Upper lobe of right lung (tissue), 1 donor: ENCODE data around the gene ZFP64. TPM values are rescaled to one million over a fixed set of nuclear protein-coding genes. Genes with fewer than 3 reads are reported as not detected.
A peak's percentile ranks its signal among the peaks of the same experiment; 100 is the strongest.

ENCODE experiments used
- ATAC-seq: fragments of 200-7000 bp; cut with Tn5 transposase; one replicate; pipeline ENCODE4 v1.9.1; 2020; ENCODE audit warnings: mild to moderate bottlenecking, moderate library complexity
- DNase-seq: peaks from one replicate; pipeline ENCODE4 v3.0.0-alpha.2; 2020
- H3K27ac ChIP-seq: fragments of 200-600 bp; one replicate; pipeline ENCODE4 v1.8.0; 2022
- H3K27me3 ChIP-seq: fragments of 200-600 bp; one replicate; pipeline ENCODE4 v1.8.0; 2022; ENCODE audit warnings: mild to moderate bottlenecking
- H3K36me3 ChIP-seq: fragments of 200-600 bp; one replicate; pipeline ENCODE4 v1.8.0; 2022
- H3K4me1 ChIP-seq: fragments of 200-600 bp; one replicate; pipeline ENCODE4 v1.8.0; 2022
- H3K4me3 ChIP-seq: fragments of 200-600 bp; one replicate; pipeline ENCODE4 v1.8.0; 2022; ENCODE audit warnings: mild to moderate bottlenecking
- H3K9me3 ChIP-seq: fragments of 200-600 bp; one replicate; pipeline ENCODE4 v1.8.0; 2022
- intact Hi-C: fragments of 100-400 bp; cut with DNase I; formaldehyde crosslinking; loops from one replicate; pipeline ENCODE4 v1.11.0; 2022
- total RNA-seq: library from RNA; stranded (reverse); fragmentation: NEBNext Ultra II Directional; extraction: Animal tissue kit (Norgen Biotek cat#: 25700); gene quantifications from one replicate; pipeline ENCODE4 v1.2.1, GENCODE V29; 2021
- TF ChIP-seq, protein P1 (sequence below): fragments of 200-600 bp; IDR thresholded peaks from one replicate; pipeline ENCODE4 v1.8.0; 2022; ENCODE audit warnings: antibody characterized with exemption
- donor health status: DM: no; HTN: yes; CAD: no; lungs with severe emphysema.

Gene ZFP64
- total RNA-seq, 1 donor from 2014 or later = 10.4 TPM

DNA sequence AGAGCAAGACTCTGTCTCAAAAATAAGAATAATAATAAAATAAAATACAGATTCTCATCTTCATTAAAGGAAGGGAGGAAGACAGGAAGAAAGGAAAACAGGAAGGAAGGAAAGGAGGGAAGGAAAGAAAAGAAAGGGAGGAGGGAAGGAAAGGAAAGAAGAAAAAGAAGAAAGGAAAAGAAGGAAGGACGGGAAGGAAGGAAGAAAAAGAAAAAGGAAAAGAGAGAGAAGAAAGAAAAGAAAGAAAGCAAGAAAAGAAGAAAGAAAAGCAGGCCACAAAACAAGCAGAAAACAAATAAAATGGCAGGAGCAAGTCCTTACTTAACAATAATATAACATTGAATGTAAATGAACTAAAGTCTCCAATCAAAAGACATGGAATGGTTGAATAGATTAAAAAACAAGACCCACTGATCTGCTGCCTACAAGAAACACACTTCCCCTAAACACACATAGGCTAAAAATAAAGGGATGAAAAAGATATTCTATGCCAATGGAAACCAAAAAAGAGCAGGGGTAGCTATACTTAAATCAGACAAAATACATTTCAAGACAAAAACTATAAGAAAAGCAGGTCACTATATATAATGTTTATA, 60.4 kb downstream of the ZFP64 start:
- TF ChIP-seq, protein P1, sequence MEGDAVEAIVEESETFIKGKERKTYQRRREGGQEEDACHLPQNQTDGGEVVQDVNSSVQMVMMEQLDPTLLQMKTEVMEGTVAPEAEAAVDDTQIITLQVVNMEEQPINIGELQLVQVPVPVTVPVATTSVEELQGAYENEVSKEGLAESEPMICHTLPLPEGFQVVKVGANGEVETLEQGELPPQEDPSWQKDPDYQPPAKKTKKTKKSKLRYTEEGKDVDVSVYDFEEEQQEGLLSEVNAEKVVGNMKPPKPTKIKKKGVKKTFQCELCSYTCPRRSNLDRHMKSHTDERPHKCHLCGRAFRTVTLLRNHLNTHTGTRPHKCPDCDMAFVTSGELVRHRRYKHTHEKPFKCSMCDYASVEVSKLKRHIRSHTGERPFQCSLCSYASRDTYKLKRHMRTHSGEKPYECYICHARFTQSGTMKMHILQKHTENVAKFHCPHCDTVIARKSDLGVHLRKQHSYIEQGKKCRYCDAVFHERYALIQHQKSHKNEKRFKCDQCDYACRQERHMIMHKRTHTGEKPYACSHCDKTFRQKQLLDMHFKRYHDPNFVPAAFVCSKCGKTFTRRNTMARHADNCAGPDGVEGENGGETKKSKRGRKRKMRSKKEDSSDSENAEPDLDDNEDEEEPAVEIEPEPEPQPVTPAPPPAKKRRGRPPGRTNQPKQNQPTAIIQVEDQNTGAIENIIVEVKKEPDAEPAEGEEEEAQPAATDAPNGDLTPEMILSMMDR = no peak
- ATAC-seq (no peak), DNase-seq (no peak)
- Histone ChIP-seq H3K9me3 (no peaks in the 10 kb centered on the region), H3K36me3 (no peaks in the 10 kb centered on the region), H3K27me3 (no peaks in the 10 kb centered on the region), H3K27ac (no peak overlapping the region), H3K4me3 (no peak overlapping the region), H3K4me1 (no peaks in the 10 kb centered on the region)
- intact Hi-C loops = no loop called here

DNA sequence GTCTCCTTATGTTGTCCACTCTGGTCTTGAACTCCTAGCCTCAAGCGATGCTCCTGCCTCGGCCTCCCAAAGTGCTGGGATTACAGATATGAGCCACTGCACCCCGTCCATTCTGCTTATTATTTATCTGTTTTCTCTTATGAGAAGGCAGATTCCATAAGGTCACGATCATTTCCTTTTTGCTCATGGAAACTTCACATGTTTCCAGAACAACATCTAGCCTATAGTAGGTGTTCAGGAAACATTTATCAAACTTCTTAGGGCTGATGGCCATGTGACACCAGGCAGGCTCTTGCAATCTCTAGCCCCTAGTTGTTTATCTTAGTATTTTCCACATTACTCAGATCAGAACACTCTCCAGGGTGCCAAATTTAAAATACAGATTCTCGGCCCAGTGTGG, 61.2 kb downstream of the ZFP64 start:
- TF ChIP-seq, protein P1 = no peak
- no peaks in the 10 kb centered on the region for H3K27me3 ChIP-seq
- DNase-seq (no peak), ATAC-seq (no peak)
- H3K4me3 ChIP-seq = no peak overlapping the region
- H3K9me3 ChIP-seq = no peaks in the 10 kb centered on the region
- intact Hi-C loops = no loop called here
- H3K27ac ChIP-seq = no peak overlapping the region
- no peaks in the 10 kb centered on the region for H3K36me3 ChIP-seq
- no peaks in the 10 kb centered on the region for H3K4me1 ChIP-seq

DNA sequence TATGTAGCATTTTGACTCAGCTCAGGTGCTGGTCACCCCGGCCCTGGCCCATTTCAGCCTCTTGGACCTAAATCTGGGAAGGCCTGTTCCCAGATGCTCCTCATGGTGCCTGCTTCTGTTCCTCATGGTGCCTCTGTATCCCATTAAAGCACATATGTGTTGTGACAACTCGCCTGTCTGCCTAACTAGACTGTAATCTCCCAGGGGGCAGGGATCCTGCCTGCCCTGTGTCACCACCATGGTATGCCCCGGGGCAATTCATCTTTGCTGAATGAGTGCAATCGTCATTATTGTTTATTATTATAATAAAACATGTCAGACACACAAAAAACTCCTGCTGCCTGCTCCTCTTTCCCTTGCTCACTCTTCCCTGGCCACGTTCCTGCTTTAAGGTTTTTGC, 62.0 kb downstream of the ZFP64 start:
- no peak overlapping the region for H3K4me3 ChIP-seq
- H3K36me3 ChIP-seq = no peaks in the 10 kb centered on the region
- H3K4me1 ChIP-seq = no peaks in the 10 kb centered on the region
- TF ChIP-seq, protein P1 = no peak
- DNase-seq = no peak
- no peak for ATAC-seq
- no peak overlapping the region for H3K27ac ChIP-seq
- H3K27me3 ChIP-seq = no peaks in the 10 kb centered on the region
- intact Hi-C loops = no loop called here
- H3K9me3 ChIP-seq = no peaks in the 10 kb centered on the region

DNA sequence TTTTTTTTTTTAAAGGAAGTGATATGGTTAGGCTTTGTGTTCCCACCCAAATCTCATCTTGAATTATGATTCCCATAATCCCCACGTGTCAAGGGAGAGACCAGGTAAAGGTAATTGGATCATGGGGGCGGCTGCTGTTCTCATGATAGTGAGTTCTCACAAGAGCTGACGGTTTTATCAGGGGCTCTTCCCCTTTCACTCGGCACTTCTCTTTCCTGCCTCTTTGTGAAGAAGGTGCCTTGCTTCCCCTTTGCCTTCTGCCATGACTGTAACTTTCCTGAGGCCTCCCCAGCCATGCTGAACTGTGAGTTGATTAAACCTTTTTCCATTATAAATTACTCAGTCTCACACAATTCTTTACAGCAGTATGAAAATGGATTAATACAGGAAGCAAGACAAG, 64.3 kb downstream of the ZFP64 start:
- TF ChIP-seq, protein P1 = no peak
- H3K9me3 ChIP-seq = no peaks in the 10 kb centered on the region
- no peak overlapping the region for H3K4me3 ChIP-seq
- H3K4me1 ChIP-seq = no peaks in the 10 kb centered on the region
- ATAC-seq (peak; percentile 38), DNase-seq (no peak)
- no peak overlapping the region for H3K27ac ChIP-seq
- H3K36me3 ChIP-seq = no peaks in the 10 kb centered on the region
- no peaks in the 10 kb centered on the region for H3K27me3 ChIP-seq
- intact Hi-C loops = no loop called here

DNA sequence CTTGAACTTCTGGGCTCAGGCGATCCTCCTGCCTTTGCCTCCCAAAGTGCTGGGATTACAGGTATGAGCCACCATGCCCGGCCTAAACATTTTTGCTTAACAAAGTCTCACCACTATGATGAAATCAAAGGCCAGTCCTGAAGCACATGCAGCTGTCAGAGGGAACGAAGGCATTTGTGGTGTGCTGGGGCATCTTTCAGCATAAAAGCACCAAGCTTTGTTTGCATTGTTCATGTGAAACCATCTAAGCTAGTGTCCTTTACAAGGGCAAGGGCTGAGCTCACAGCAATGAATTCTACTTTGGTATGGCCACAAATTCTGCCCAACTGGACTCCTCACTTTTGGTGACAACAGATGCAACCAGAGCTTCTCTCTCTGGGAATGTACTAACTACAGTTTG, 66.8 kb downstream of the ZFP64 start:
- TF ChIP-seq, protein P1 = no peak
- Histone ChIP-seq H3K4me3 (no peak overlapping the region), H3K36me3 (no peaks in the 10 kb centered on the region), H3K27me3 (no peaks in the 10 kb centered on the region), H3K4me1 (no peaks in the 10 kb centered on the region), H3K9me3 (no peaks in the 10 kb centered on the region), H3K27ac (no peak overlapping the region)
- DNase-seq (no peak), ATAC-seq (no peak)
- intact Hi-C loops = no loop called here

DNA sequence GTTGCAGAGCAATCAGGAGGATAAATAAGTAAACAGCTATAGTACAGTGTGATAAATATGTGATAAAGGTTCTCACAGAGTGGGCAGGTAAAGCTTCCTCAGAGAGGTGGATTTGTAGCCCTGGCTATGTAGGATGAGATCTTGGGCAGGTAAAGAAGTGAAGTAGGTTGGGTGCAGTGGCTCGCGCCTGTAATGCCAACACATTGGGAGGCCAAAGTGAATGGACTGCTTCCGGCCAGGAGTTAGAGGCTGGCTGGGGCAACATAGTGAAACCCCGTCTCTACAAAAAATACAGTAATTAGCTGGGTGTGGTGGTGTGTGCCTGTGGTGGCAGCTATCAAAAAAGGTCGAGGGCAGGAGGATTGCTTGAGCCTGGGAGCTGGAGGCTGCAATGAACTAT, 72.9 kb downstream of the ZFP64 start:
- TF ChIP-seq, protein P1 = no peak
- Histone ChIP-seq H3K27me3 (no peaks in the 10 kb centered on the region), H3K27ac (no peak overlapping the region), H3K36me3 (no peaks in the 10 kb centered on the region), H3K4me1 (no peaks in the 10 kb centered on the region), H3K4me3 (no peak overlapping the region), H3K9me3 (no peaks in the 10 kb centered on the region)
- no peak for DNase-seq
- no peak for ATAC-seq
- intact Hi-C loops = no loop called here
